Aorta (tissue), 5 donors: Measurements from ENCODE around the gene BRD4. TPM values are rescaled to one million over a fixed set of nuclear protein-coding genes. Genes with fewer than 3 reads are reported as not detected.

Experiments used
- ATAC-seq: fragments of 200-7000 bp; cut with Tn5 transposase; one replicate; pipeline ENCODE4 v1.9.1; 2022; ENCODE audit warnings: moderate library complexity; ENCODE audit not compliant: low FRiP score
- DNase-seq, 2 donors: peaks; one replicate each; pipeline ENCODE4 v3.0.0-alpha.2; 2020
- H3K27ac ChIP-seq, 2 donors: one replicate each; pipeline ENCODE4 v1.5.1; 2013; ENCODE audit warnings: low read length in 2 of 2, mild to moderate bottlenecking in 2 of 2, moderate library complexity in 2 of 2, control low read depth in 1 of 2, inconsistent platforms in 1 of 2, low read depth in 1 of 2
- H3K27me3 ChIP-seq, 2 donors: one replicate each; pipeline ENCODE4 v1.6.1; 2013; ENCODE audit warnings: control low read depth in 1 of 2, low read length in 1 of 2, mild to moderate bottlenecking in 1 of 2, moderate library complexity in 1 of 2; ENCODE audit not compliant: insufficient read depth in 2 of 2, control insufficient read depth in 1 of 2
- H3K36me3 ChIP-seq, 2 donors: one replicate each; pipeline ENCODE4 v1.6.1; 2013; ENCODE audit warnings: control low read depth in 1 of 2, low read length in 1 of 2, mild to moderate bottlenecking in 1 of 2; ENCODE audit not compliant: insufficient read depth in 2 of 2, control insufficient read depth in 1 of 2
- H3K4me1 ChIP-seq, 2 donors: one replicate each; pipeline ENCODE4 v1.6.1; 2013; ENCODE audit warnings: low read length in 2 of 2, control low read depth in 1 of 2, mild to moderate bottlenecking in 1 of 2, moderate library complexity in 1 of 2; ENCODE audit not compliant: insufficient read depth in 2 of 2, control insufficient read depth in 1 of 2
- H3K4me3 ChIP-seq, 2 donors: one replicate each; pipeline ENCODE4 v1.5.1; 2013; ENCODE audit warnings: low read length in 2 of 2, control low read depth in 1 of 2, mild to moderate bottlenecking in 1 of 2
- H3K9me3 ChIP-seq: one replicate; pipeline ENCODE4 v1.6.1; 2013; ENCODE audit warnings: mild to moderate bottlenecking, low read length; ENCODE audit not compliant: control insufficient read depth
- WGBS, 2 donors: extraction: QIAGEN DNeasy Blood & Tissue Kit; methylation state at CpG; one replicate each; pipeline ENCODE4 v1.1.7; 2013; 5-methylcytosine and 5-hydroxymethylcytosine counted together
- intact Hi-C, 2 donors: fragments of 100-400 bp; cut with DNase I; formaldehyde crosslinking; loops; one replicate each; pipeline versions ENCODE4 v1.14.2 to v1.15.0; 2022
- polyA plus RNA-seq, 2 donors: library from polyadenylated mRNA; stranded (reverse); fragments of 200-250 nt; gene quantifications; one replicate each; pipeline ENCODE4 v1.2.3, GENCODE V29; 2013
- total RNA-seq, 2 donors: library from RNA; stranded (reverse); fragmentation: NEBNext Ultra II Directional; extraction: Animal tissue kit (Norgen Biotek cat#: 25700); gene quantifications; one replicate each; pipeline ENCODE4 v1.2.1, GENCODE V29; 2021
- donor health status: healthy with polysubstance abuse.
- donor health status: Bipolar disorder and iron deficiency.
- donor health status: DM: no; HTN: no; CAD: no.
- donor health status: DM: no; HTN: no; CAD: no.
- donor health status: DM: yes; HTN: yes; CAD: no.

Gene BRD4
- total and polyA plus RNA-seq, 4 donors: 12.3 to 126 (median 86.6) TPM

DNA sequence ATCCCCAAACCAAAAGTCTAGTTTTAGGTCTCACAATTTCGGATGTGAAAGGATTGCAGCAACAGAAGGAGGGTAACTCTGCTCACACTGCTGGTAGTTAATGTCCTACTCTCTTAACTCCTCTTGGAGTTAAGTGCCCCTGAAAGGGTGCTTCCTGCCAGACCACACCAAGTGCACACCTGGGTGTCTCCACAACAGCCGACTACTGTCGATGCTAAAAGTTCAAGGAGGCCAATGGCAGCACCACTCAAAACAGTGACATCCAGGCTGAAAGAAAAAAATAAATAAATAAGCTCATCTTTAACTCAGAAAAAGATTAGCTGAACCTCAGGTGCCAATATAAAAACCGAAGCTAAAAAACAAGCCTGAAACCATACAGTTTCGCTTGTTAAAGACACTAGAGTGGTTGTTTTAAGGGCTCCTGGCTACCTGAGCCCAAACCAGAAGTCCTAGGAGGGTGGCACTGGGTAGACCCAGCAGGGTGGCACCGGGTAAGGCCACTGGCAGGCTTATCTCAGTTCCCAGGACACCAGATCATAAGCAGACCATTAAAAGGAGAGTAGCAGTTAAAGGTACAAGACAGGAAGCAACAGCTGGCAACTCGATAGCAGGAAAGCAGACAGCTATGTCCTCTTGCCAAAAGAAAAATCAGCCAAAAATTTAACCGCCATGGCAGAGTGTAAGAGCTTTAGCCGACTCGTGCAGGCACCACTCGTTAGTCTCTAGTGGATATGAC is 39.3 kb downstream of the BRD4 start:
- H3K27ac ChIP-seq: no peak overlapping the region
- H3K9me3 ChIP-seq: no peaks in the 10 kb centered on the region
- DNase-seq (no peak), ATAC-seq (no peak)
- intact Hi-C loops: no loop called here
- H3K36me3 ChIP-seq: no peaks in the 10 kb centered on the region
- WGBS, 2 donors: 24 to 29% methylated on average over 11 of the region's 11 CpGs
- H3K27me3 ChIP-seq: no peaks in the 10 kb centered on the region
- H3K4me1 ChIP-seq: peaks cover 4 to 17% of the 10 kb centered on the region in 2 donors
- no peak overlapping the region for H3K4me3 ChIP-seq

GRCh38 chr19:15292140-15292539 is 40.2 kb downstream of the BRD4 start:
- H3K4me3 ChIP-seq: no peak overlapping the region
- no peaks in the 10 kb centered on the region for H3K36me3 ChIP-seq
- H3K27ac ChIP-seq: no peak overlapping the region
- H3K4me1 ChIP-seq: peaks cover 4 to 17% of the 10 kb centered on the region in 2 donors
- ATAC-seq (no peak), DNase-seq (no peak)
- intact Hi-C loops: no loop called here
- 90% methylated on average over 7 of the region's 7 CpGs for WGBS, 2 donors
- no peaks in the 10 kb centered on the region for H3K9me3 ChIP-seq
- H3K27me3 ChIP-seq: no peaks in the 10 kb centered on the region

GRCh38 chr19:15291548-15292021 is 40.8 kb downstream of the BRD4 start:
- ATAC-seq (no peak), DNase-seq (no peak)
- Histone ChIP-seq H3K27ac (no peak overlapping the region), H3K36me3 (no peaks in the 10 kb centered on the region), H3K9me3 (no peaks in the 10 kb centered on the region), H3K27me3 (no peaks in the 10 kb centered on the region), H3K4me3 (no peak overlapping the region), H3K4me1 (peaks cover 6 to 17% of the 10 kb centered on the region in 2 donors)
- WGBS, 2 donors: 70 to 77% methylated on average over 4 of the region's 4 CpGs
- intact Hi-C loops: no loop called here

- ATAC-seq: no peak
- H3K36me3 ChIP-seq: no peaks in the 10 kb centered on the region
- WGBS, 2 donors: 75 to 85% methylated on average over 1 of the region's 1 CpG
- H3K4me1 ChIP-seq: peaks cover 6 to 19% of the 10 kb centered on the region in 2 donors
- DNase-seq: no peak
- no peak overlapping the region for H3K4me3 ChIP-seq
- H3K27me3 ChIP-seq: no peaks in the 10 kb centered on the region
- H3K9me3 ChIP-seq: no peaks in the 10 kb centered on the region
- intact Hi-C loops: no loop called here
- H3K27ac ChIP-seq: no peak overlapping the region
Measured at GRCh38 chr19:15291089-15291488, 41.2 kb downstream of the BRD4 start.

DNA sequence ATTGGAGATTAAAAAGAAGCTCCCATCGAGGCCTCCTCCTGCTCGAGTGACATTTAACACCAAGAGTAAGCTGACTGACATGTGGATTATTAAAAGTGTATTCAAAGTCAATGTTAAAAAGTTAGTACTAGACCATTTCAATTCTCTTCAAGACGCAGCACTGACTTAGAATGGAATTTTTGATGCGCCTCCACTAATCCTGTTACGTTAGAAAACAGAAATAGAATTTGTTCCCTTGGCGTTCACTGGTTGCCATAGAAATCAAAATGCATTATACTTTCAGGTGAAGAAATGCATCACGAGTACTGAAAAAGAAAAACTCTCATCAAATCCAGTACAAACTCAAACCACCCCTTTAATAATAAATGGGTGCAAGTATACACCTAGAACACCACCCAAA is 42.2 kb downstream of the BRD4 start:
- H3K27me3 ChIP-seq: no peaks in the 10 kb centered on the region
- peaks cover 6 to 21% of the 10 kb centered on the region in 2 donors for H3K4me1 ChIP-seq
- no peak for ATAC-seq
- no peak overlapping the region for H3K27ac ChIP-seq
- H3K4me3 ChIP-seq: no peak overlapping the region
- no peaks in the 10 kb centered on the region for H3K36me3 ChIP-seq
- no peaks in the 10 kb centered on the region for H3K9me3 ChIP-seq
- 28 to 31% methylated on average over 7 of the region's 7 CpGs for WGBS, 2 donors
- no peak for DNase-seq
- intact Hi-C loops: no loop called here

DNA sequence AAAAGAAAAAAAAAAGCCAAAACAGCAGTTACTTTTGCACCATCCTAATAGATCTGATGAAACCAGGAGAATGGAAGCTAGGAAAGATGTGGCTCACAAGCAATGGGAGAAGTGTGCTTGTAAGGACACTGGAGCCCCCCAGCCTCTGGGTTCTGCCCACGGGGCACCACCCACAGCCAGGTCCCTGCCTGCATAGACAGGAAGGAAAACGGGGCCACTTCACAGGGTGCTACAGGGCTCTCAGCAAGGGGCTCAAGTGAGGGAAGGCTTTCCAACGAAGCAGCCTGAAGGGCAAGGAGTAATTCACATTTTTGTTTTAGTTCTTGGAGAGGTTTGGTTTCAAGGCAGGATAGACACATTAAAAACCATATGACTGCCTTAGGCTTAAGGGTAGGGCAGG is 42.7 kb downstream of the BRD4 start:
- 49 to 51% methylated on average over 3 of the region's 3 CpGs for WGBS, 2 donors
- no peaks in the 10 kb centered on the region for H3K36me3 ChIP-seq
- H3K9me3 ChIP-seq: no peaks in the 10 kb centered on the region
- ATAC-seq (no peak), DNase-seq (no peak)
- H3K27ac ChIP-seq: no peak overlapping the region
- no peak overlapping the region for H3K4me3 ChIP-seq
- peaks cover 10 to 22% of the 10 kb centered on the region in 2 donors for H3K4me1 ChIP-seq
- no peaks in the 10 kb centered on the region for H3K27me3 ChIP-seq
- intact Hi-C loops: no loop called here

DNA sequence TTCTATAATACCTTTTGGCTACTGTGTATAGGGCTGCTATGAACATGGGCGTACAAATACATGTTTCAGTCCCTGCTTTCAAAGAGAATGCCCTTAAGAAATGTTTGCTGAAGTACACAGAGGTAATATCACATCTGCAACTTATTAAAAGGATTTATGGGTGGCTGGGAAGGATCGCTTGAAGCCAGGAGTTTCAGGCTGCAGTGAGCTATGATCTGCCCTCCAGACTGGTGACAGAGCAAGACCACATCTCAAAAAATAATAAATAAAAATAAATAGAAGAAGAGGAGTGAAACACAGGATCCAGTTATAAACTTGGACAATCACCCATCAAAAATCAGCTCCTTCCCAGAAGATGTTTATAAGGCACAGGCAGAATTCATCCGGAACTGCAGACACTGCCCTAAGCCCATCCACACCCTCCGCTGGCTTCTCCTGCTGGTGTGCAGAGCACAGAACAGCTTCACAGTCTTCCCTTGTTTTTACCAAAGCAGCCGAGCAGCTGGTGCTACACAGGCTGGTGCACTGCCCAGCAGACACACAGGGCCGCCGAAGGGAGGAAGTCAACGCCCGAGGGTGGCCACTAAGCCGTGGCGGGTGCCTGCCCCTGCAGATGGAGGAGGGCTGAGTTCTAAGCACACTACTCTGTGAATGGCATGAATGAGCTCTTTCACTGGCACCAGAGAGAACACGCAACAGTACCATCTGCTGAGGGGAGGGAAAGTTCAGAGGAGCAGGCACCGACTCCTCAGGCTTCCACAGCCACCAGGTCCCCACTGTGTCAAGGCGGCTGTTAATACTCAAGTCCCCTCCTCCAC is 44.0 kb downstream of the BRD4 start:
- peak; percentile 64 for ATAC-seq

GRCh38 chr19:15287496-15287895 is 44.8 kb downstream of the BRD4 start:
- no peak for ATAC-seq
- no peaks in the 10 kb centered on the region for H3K27me3 ChIP-seq
- intact Hi-C loops: no loop called here
- peaks cover 13 to 16% of the 10 kb centered on the region in 2 donors for H3K4me1 ChIP-seq
- H3K9me3 ChIP-seq: no peaks in the 10 kb centered on the region
- no peak for DNase-seq
- H3K27ac ChIP-seq: no peak overlapping the region
- H3K36me3 ChIP-seq: no peaks in the 10 kb centered on the region
- H3K4me3 ChIP-seq: no peak overlapping the region
- WGBS, 2 donors: 78 to 79% methylated on average over 10 of the region's 10 CpGs

More for the DNA sequence above, 44.0 kb downstream of the BRD4 start:
- Histone ChIP-seq H3K36me3 (no peaks in the 10 kb centered on the region), H3K27me3 (no peaks in the 10 kb centered on the region), H3K4me3 (no peak overlapping the region), H3K27ac (no peak overlapping the region), H3K4me1 (peaks cover 14 to 21% of the 10 kb centered on the region in 2 donors), H3K9me3 (no peaks in the 10 kb centered on the region)
- DNase-seq: peak in 1 of 2 donors; percentile 75
- WGBS, 2 donors: 17 to 19% methylated on average over 14 of the region's 14 CpGs
- intact Hi-C loops: no loop called here
